ENCODE results near the gene CENPH.

GRCh38 chr5:69158039-69158438 is 31.3 kb upstream of the CENPH start:
- TF ChIP-seq POLR2A (IDR thresholded peaks at IDR 0.05; ENCODE audit: low read depth, low read length) (no peak), SPI1 (IDR thresholded peaks at IDR 0.05; ENCODE audit: low read depth, low read length) (no peak), POLR2AphosphoS5 (IDR thresholded peaks at IDR 0.05; ENCODE audit: low read depth, low read length) (no peak), TAF1 (IDR thresholded peaks at IDR 0.05; ENCODE audit: low read depth, low read length) (no peak), POU2F2 (IDR thresholded peaks at IDR 0.05; ENCODE audit: low read depth, low read length) (no peak)

All from GM12891 (cell line).